K562 (cell line): ENCODE data around the gene GDF15. TPM values are rescaled to one million over a fixed set of nuclear protein-coding genes. Genes with fewer than 3 reads are reported as not detected.

Experiments used
- ARID1B ChIP-seq: fragments of 450-650 bp; IDR thresholded peaks from 2 replicates; pipeline ENCODE4 v1.6.1; 2016; ENCODE audit warnings: antibody characterized with exemption, mild to moderate bottlenecking, inconsistent platforms
- BCOR ChIP-seq: fragments of 450-650 bp; IDR thresholded peaks from 2 replicates; pipeline ENCODE4 v1.6.1; 2016
- COPS2 ChIP-seq: fragments of 450-650 bp; conservative IDR thresholded peaks from 2 replicates; pipeline ENCODE4 v1.6.1; 2016; ENCODE audit warnings: mild to moderate bottlenecking, moderate library complexity
- DACH1 ChIP-seq: fragments of 450-650 bp; IDR thresholded peaks from 2 replicates; pipeline ENCODE4 v1.6.1; 2018; ENCODE audit not compliant: partially characterized antibody
- DIDO1 ChIP-seq: fragments of 450-650 bp; IDR thresholded peaks from 2 replicates; pipeline ENCODE4 v1.6.1; 2016; ENCODE audit warnings: low read depth, missing biosample characterization, missing genetic modification characterization
- MTA3 ChIP-seq: fragments of 450-650 bp; formaldehyde crosslinking; IDR thresholded peaks from 2 replicates; pipeline ENCODE4 v1.6.1; 2017; ENCODE audit warnings: mild to moderate bottlenecking, borderline replicate concordance
- NFIC ChIP-seq: fragments of 450-650 bp; IDR thresholded peaks from 2 replicates; pipeline ENCODE4 v1.6.1; 2017; ENCODE audit warnings: mild to moderate bottlenecking, inconsistent platforms
- SREBF1 ChIP-seq: fragments of 150-350 bp; IDR thresholded peaks from 2 replicates; pipeline ENCODE4 v1.6.1; 2014; ENCODE audit warnings: antibody characterized with exemption, low read depth, low read length, borderline replicate concordance
- TAF9B ChIP-seq: fragments of 450-650 bp; IDR thresholded peaks from 2 replicates; pipeline ENCODE4 v1.6.1; 2018; ENCODE audit warnings: mild to moderate bottlenecking; ENCODE audit not compliant: partially characterized antibody
- TBP ChIP-seq: optimal IDR thresholded peaks from 2 replicates; pipeline ENCODE3; 2011; ENCODE audit warnings: low read depth, low read length, improper control_type of control experiment
- ZBTB8A ChIP-seq: fragments of 450-650 bp; IDR thresholded peaks from 2 replicates; pipeline ENCODE4 v1.6.1; 2018; ENCODE audit warnings: mild to moderate bottlenecking, moderate library complexity; ENCODE audit not compliant: partially characterized antibody
- ZNF384 ChIP-seq: IDR thresholded peaks from 2 replicates; pipeline ENCODE4 v1.6.1; 2012; ENCODE audit warnings: low read depth, low read length, improper control_type of control experiment
- ZNF785 ChIP-seq: fragments of 250-450 bp; sonication (Bioruptor Pico); IDR thresholded peaks from 2 replicates; pipeline ENCODE4 v1.4.0; 2020; ENCODE audit warnings: mild to moderate bottlenecking
- polyA plus RNA-seq, 8 experiments: library from polyadenylated mRNA; depleted of rRNA in 4 of 8; stranded (reverse) in 5 of 8; unstranded in 3 of 8; fragments of >200 nt; fragmentation: Nextera tagmentation in 2 of 8; fragmentation: Illumina TruSeq in 1 of 8; extraction: Ambion mirVana in 2 of 8; extraction: Trizol in 1 of 8; gene quantifications; 2 replicates each; pipeline versions ENCODE4 v1.2.1 to v1.2.3, GENCODE V29; 2011 to 2014; ENCODE audit warnings: inconsistent platforms in 1 of 8, missing spikeins in 1 of 8
- total RNA-seq, 7 experiments: library from RNA; depleted of rRNA in 6 of 7; stranded (reverse); fragments of >200 nt in 6 of 7; fragmentation: Illumina TruSeq in 2 of 7; extraction: Trizol in 2 of 7; gene quantifications; 2 replicates each; pipeline versions ENCODE4 v1.2.1 to v1.2.3, GENCODE V29; 2011 to 2021; ENCODE audit warnings: low replicate concordance in 1 of 7
- TF ChIP-seq, protein P1 (sequence below): fragments of 250-450 bp; sonication (Bioruptor Pico); IDR thresholded peaks from 2 replicates; pipeline ENCODE4 v1.9.0; 2021; ENCODE audit warnings: mild to moderate bottlenecking, inconsistent platforms
- TF ChIP-seq, protein P2 (sequence below): sonication (generic); formaldehyde crosslinking; IDR thresholded peaks from 2 replicates; pipeline ENCODE4 v1.4.0; 2020; ENCODE audit warnings: mild to moderate bottlenecking, missing genetic modification reagents
- TF ChIP-seq, protein P3 (sequence below): fragments of 450-650 bp; formaldehyde crosslinking; IDR thresholded peaks from 2 replicates; pipeline ENCODE4 v1.4.0; 2020; ENCODE audit warnings: mild to moderate bottlenecking, moderate library complexity
- TF ChIP-seq, protein P4 (sequence below), 2 experiments: IDR thresholded peaks; 2 replicates each; pipeline ENCODE4 v1.6.1; 2012; ENCODE audit warnings: improper control_type of control experiment in 2 of 2, low read depth in 2 of 2, low read length in 2 of 2, borderline replicate concordance in 1 of 2

Gene GDF15
- total and polyA plus RNA-seq, 9 of the 15 experiments (the other 6 are each of a cell fraction or from before 2014, with no cell fraction given), result 2.3 to 82.4 (median 12.5) TPM

DNA sequence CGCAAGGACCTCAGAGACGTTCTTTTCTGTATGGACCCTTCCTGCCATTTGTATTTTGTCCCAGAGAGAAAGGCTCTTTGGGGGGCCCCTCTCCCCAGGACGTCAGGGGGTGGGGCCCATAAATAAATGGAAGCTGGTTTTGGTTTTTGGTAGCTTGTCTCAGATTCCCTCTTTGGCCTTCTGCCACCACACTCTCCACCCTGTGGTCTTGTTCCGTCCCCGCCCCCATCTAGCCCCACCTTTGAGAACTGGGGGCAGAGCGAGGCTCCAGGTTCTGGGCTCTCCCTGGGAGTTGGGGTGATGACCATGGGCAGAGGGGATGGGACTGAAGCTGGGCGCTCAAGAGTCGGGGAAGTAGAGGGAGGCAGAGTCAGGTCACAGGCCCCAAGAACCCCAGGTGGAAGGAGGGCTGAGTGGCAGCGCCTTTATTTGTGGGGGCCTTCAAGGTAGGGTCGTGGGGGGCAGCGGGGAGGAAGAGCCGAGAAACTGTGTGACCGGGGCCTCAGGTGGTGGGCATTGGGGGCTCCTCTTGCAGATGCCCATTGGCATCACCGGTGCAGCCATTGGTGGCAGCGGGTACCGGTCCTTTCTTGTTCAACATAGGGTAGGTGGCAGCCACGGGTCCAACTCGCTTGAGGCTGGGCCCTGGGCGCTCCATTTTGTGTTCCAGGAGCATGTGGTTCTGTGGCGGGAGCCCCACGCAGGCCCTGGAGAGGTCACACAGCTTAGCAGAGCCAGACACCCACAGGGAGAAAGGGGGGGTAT is 48.6 kb downstream of the GDF15 start (continued):
- TF ChIP-seq, protein P1, sequence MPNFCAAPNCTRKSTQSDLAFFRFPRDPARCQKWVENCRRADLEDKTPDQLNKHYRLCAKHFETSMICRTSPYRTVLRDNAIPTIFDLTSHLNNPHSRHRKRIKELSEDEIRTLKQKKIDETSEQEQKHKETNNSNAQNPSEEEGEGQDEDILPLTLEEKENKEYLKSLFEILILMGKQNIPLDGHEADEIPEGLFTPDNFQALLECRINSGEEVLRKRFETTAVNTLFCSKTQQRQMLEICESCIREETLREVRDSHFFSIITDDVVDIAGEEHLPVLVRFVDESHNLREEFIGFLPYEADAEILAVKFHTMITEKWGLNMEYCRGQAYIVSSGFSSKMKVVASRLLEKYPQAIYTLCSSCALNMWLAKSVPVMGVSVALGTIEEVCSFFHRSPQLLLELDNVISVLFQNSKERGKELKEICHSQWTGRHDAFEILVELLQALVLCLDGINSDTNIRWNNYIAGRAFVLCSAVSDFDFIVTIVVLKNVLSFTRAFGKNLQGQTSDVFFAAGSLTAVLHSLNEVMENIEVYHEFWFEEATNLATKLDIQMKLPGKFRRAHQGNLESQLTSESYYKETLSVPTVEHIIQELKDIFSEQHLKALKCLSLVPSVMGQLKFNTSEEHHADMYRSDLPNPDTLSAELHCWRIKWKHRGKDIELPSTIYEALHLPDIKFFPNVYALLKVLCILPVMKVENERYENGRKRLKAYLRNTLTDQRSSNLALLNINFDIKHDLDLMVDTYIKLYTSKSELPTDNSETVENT (CRISPR knock-in tag), result no peak
- TF ChIP-seq, protein P2, sequence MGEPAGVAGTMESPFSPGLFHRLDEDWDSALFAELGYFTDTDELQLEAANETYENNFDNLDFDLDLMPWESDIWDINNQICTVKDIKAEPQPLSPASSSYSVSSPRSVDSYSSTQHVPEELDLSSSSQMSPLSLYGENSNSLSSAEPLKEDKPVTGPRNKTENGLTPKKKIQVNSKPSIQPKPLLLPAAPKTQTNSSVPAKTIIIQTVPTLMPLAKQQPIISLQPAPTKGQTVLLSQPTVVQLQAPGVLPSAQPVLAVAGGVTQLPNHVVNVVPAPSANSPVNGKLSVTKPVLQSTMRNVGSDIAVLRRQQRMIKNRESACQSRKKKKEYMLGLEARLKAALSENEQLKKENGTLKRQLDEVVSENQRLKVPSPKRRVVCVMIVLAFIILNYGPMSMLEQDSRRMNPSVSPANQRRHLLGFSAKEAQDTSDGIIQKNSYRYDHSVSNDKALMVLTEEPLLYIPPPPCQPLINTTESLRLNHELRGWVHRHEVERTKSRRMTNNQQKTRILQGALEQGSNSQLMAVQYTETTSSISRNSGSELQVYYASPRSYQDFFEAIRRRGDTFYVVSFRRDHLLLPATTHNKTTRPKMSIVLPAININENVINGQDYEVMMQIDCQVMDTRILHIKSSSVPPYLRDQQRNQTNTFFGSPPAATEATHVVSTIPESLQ, result no peak
- TF ChIP-seq COPS2 (no peak), TAF9B (no peak), ARID1B (no peak), MTA3 (no peak), ZNF384 (no peak), ZNF785 (no peak), ZBTB8A (no peak), DACH1 (no peak), NFIC (peak; percentile 71), BCOR (no peak), SREBF1 (no peak), TBP (no peak), DIDO1 (tag) (no peak)
- TF ChIP-seq, protein P3, sequence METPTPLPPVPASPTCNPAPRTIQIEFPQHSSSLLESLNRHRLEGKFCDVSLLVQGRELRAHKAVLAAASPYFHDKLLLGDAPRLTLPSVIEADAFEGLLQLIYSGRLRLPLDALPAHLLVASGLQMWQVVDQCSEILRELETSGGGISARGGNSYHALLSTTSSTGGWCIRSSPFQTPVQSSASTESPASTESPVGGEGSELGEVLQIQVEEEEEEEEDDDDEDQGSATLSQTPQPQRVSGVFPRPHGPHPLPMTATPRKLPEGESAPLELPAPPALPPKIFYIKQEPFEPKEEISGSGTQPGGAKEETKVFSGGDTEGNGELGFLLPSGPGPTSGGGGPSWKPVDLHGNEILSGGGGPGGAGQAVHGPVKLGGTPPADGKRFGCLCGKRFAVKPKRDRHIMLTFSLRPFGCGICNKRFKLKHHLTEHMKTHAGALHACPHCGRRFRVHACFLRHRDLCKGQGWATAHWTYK, result no peak
- TF ChIP-seq, protein P4, sequence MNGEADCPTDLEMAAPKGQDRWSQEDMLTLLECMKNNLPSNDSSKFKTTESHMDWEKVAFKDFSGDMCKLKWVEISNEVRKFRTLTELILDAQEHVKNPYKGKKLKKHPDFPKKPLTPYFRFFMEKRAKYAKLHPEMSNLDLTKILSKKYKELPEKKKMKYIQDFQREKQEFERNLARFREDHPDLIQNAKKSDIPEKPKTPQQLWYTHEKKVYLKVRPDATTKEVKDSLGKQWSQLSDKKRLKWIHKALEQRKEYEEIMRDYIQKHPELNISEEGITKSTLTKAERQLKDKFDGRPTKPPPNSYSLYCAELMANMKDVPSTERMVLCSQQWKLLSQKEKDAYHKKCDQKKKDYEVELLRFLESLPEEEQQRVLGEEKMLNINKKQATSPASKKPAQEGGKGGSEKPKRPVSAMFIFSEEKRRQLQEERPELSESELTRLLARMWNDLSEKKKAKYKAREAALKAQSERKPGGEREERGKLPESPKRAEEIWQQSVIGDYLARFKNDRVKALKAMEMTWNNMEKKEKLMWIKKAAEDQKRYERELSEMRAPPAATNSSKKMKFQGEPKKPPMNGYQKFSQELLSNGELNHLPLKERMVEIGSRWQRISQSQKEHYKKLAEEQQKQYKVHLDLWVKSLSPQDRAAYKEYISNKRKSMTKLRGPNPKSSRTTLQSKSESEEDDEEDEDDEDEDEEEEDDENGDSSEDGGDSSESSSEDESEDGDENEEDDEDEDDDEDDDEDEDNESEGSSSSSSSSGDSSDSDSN (IDR thresholded peaks at IDR 0.05; ENCODE audit: borderline replicate concordance in 1 of 2, low read depth in 2 of 2, low read length in 2 of 2), result no peak
